HepG2 (cell line): ENCODE results near the gene ZMYND10. TPM values are rescaled to one million over a fixed set of nuclear protein-coding genes. Genes with fewer than 3 reads are reported as not detected.

ENCODE experiments used
- DDIT3 ChIP-seq: sonication (generic); formaldehyde crosslinking; IDR thresholded peaks from 2 replicates; pipeline ENCODE4 v1.4.0; 2020; ENCODE audit warnings: mild to moderate bottlenecking, missing genetic modification reagents
- DMAP1 ChIP-seq: IDR thresholded peaks from 2 replicates; pipeline ENCODE4 v1.6.1; 2016
- DNMT3B ChIP-seq: conservative IDR thresholded peaks from 2 replicates; pipeline ENCODE4 v1.6.1; 2016; ENCODE audit warnings: missing biosample characterization, control low read depth
- FOXM1 ChIP-seq: sonication (generic); formaldehyde crosslinking; IDR thresholded peaks from 2 replicates; pipeline ENCODE4 v1.5.0; 2020; ENCODE audit warnings: missing genetic modification reagents
- HOXA5 ChIP-seq: sonication (generic); formaldehyde crosslinking; IDR thresholded peaks from 2 replicates; pipeline ENCODE4 v1.4.0; 2020; ENCODE audit warnings: missing genetic modification reagents
- KLF15 ChIP-seq: sonication (generic); formaldehyde crosslinking; IDR thresholded peaks from 2 replicates; pipeline ENCODE4 v1.8.1; 2023; ENCODE audit warnings: borderline replicate concordance, mild to moderate bottlenecking, inconsistent platforms, missing genetic modification reagents, mixed read lengths
- NAIF1 ChIP-seq: sonication (generic); formaldehyde crosslinking; IDR thresholded peaks from 2 replicates; pipeline ENCODE4 v1.5.0; 2020; ENCODE audit warnings: mild to moderate bottlenecking, missing genetic modification reagents, borderline replicate concordance
- NPAS2 ChIP-seq: sonication (generic); formaldehyde crosslinking; IDR thresholded peaks from 2 replicates; pipeline ENCODE4 v1.8.0; 2022; ENCODE audit warnings: mild to moderate bottlenecking, missing genetic modification reagents, borderline replicate concordance
- SIN3A ChIP-seq: IDR thresholded peaks from 2 replicates; pipeline ENCODE4 v1.6.1; 2011; ENCODE audit warnings: low read depth, mild to moderate bottlenecking, control low read depth, low read length, borderline replicate concordance
- SNRNP70 ChIP-seq: fragments of 200-400 bp; formaldehyde crosslinking; IDR thresholded peaks from 2 replicates; pipeline ENCODE4 v1.6.1; 2017; ENCODE audit warnings: mild to moderate bottlenecking, low read depth, low read length, moderate library complexity
- TERF1 ChIP-seq: sonication (generic); formaldehyde crosslinking; IDR thresholded peaks from 2 replicates; pipeline ENCODE4 v1.8.0; 2022; ENCODE audit warnings: mild to moderate bottlenecking, missing genetic modification reagents, moderate library complexity
- THYN1 ChIP-seq: sonication (generic); formaldehyde crosslinking; IDR thresholded peaks from 2 replicates; pipeline ENCODE4 v1.8.1; 2023; ENCODE audit warnings: low read depth, mild to moderate bottlenecking, moderate library complexity, missing genetic modification reagents, borderline replicate concordance
- ZBTB49 ChIP-seq: sonication (generic); formaldehyde crosslinking; IDR thresholded peaks from 2 replicates; pipeline ENCODE4 v1.4.0; 2020; ENCODE audit warnings: missing genetic modification reagents, borderline replicate concordance
- ZFP82 ChIP-seq: sonication (generic); formaldehyde crosslinking; IDR thresholded peaks from 2 replicates; pipeline ENCODE4 v1.5.1; 2020; ENCODE audit warnings: mild to moderate bottlenecking, missing genetic modification reagents, borderline replicate concordance
- ZMYM4 ChIP-seq: sonication (generic); formaldehyde crosslinking; IDR thresholded peaks from 2 replicates; pipeline ENCODE4 v1.8.1; 2023; ENCODE audit warnings: mild to moderate bottlenecking, missing genetic modification reagents
- ZNF3 ChIP-seq: IDR thresholded peaks from 2 replicates; pipeline ENCODE4 v1.7.0; 2017; ENCODE audit warnings: inconsistent platforms
- ZNF430 ChIP-seq: sonication (generic); formaldehyde crosslinking; IDR thresholded peaks from 2 replicates; pipeline ENCODE4 v1.9.0; 2021; ENCODE audit warnings: mild to moderate bottlenecking, missing genetic modification reagents
- ZNF431 ChIP-seq: sonication (generic); formaldehyde crosslinking; IDR thresholded peaks from 2 replicates; pipeline ENCODE4 v1.9.0; 2022; ENCODE audit warnings: missing genetic modification reagents, low read depth, mild to moderate bottlenecking, borderline replicate concordance
- ZNF558 ChIP-seq: sonication (generic); formaldehyde crosslinking; IDR thresholded peaks from 2 replicates; pipeline ENCODE4 v1.9.0; 2022; ENCODE audit warnings: mild to moderate bottlenecking, missing genetic modification reagents, borderline replicate concordance
- ZNF567 ChIP-seq: sonication (generic); formaldehyde crosslinking; IDR thresholded peaks from 2 replicates; pipeline ENCODE4 v1.8.1; 2023; ENCODE audit warnings: mild to moderate bottlenecking, missing genetic modification reagents, borderline replicate concordance
- ZNF576 ChIP-seq: sonication (generic); formaldehyde crosslinking; IDR thresholded peaks from 2 replicates; pipeline ENCODE4 v1.4.0; 2020; ENCODE audit warnings: mild to moderate bottlenecking, missing genetic modification reagents
- polyA plus RNA-seq, 8 experiments: library from polyadenylated mRNA; depleted of rRNA in 3 of 8; stranded (reverse) in 7 of 8; unstranded in 1 of 8; fragments of >200 nt; fragmentation: Illumina TruSeq in 4 of 8; extraction: Trizol in 4 of 8; gene quantifications; 2 replicates each; pipeline versions ENCODE4 v1.2.1 to v1.2.3, GENCODE V29; 2011 to 2016; ENCODE audit warnings: low read depth in 4 of 8, missing spikeins in 1 of 8, mixed read lengths in 1 of 8; ENCODE audit not compliant: insufficient read depth in 1 of 8
- total RNA-seq, 5 experiments: library from RNA; depleted of rRNA; stranded (reverse); fragments of >200 nt; fragmentation: Illumina TruSeq; extraction: Trizol; gene quantifications; 2 replicates each; pipeline ENCODE4 v1.2.3, GENCODE V29; 2016; ENCODE audit warnings: low read depth in 1 of 5
- TF ChIP-seq, protein P1 (sequence below): sonication (generic); formaldehyde crosslinking; IDR thresholded peaks from 2 replicates; pipeline ENCODE4 v1.5.0; 2020; ENCODE audit warnings: mild to moderate bottlenecking, missing genetic modification reagents
- TF ChIP-seq, protein P2 (sequence below): sonication (generic); formaldehyde crosslinking; IDR thresholded peaks from 2 replicates; pipeline ENCODE4 v1.4.0; 2020; ENCODE audit warnings: missing genetic modification reagents

The ZMYND10 gene
- total and polyA plus RNA-seq, 2 of the 13 experiments (the other 11 are each of a cell fraction or from before 2014, with no cell fraction given) = 0.60 to 0.74 TPM

DNA sequence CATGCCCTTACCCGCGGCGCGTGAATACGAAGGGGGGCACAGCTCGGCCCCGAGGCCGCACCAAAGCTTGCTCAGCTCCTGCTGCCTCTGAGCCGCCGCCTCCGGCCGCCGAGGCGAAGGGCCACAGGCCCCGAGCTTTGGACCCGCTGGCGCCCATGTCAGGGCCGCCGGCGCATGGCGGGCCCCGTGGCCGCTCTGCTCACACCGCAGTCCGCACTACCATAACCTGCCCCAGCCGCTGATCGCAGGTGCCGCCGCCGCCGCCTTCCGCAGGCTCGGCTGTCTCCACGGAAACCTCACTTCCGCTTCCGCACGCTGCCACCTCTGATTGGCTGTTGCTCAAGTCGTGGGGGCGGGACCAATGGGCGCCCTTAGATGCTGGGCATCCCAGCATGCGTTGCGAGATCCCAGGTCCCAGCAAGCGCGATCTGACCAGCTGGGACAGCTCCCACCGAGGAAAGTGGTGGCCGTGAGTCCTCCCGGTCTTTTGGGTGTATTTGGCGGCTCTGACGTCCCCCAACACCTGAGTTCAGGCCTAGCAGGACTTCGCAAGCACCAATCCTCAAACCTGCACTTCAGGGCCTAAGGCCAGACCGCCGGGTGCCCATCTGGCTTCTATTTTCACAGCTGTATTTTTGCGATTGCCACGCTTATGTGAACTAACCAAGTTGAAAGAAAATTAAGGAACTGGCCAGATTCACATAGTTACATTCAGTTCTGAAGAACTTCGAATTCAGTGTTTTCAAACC is 17.4 kb downstream of the ZMYND10 start, which contains the start of gene TUSC2 (continued):
- TF ChIP-seq ZBTB49 (CRISPR knock-in tag) = no peak
- TF ChIP-seq NAIF1 = no peak
- TF ChIP-seq, protein P1, sequence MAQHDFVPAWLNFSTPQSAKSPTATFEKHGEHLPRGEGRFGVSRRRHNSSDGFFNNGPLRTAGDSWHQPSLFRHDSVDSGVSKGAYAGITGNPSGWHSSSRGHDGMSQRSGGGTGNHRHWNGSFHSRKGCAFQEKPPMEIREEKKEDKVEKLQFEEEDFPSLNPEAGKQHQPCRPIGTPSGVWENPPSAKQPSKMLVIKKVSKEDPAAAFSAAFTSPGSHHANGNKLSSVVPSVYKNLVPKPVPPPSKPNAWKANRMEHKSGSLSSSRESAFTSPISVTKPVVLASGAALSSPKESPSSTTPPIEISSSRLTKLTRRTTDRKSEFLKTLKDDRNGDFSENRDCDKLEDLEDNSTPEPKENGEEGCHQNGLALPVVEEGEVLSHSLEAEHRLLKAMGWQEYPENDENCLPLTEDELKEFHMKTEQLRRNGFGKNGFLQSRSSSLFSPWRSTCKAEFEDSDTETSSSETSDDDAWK (CRISPR knock-in tag) = no peak
- no peak for TF ChIP-seq DDIT3 (CRISPR knock-in tag)
- no peak for TF ChIP-seq ZNF576 (CRISPR knock-in tag)
- peak; percentile 33; the same call in 1 of the 2 replicates for TF ChIP-seq ZMYM4 (CRISPR knock-in tag)
- no peak for TF ChIP-seq THYN1 (CRISPR knock-in tag)
- TF ChIP-seq HOXA5 (CRISPR knock-in tag) = peak; percentile 47; the same call in 1 of the 2 replicates
- TF ChIP-seq ZNF3 (CRISPR knock-in tag) = no peak
- TF ChIP-seq, protein P2, sequence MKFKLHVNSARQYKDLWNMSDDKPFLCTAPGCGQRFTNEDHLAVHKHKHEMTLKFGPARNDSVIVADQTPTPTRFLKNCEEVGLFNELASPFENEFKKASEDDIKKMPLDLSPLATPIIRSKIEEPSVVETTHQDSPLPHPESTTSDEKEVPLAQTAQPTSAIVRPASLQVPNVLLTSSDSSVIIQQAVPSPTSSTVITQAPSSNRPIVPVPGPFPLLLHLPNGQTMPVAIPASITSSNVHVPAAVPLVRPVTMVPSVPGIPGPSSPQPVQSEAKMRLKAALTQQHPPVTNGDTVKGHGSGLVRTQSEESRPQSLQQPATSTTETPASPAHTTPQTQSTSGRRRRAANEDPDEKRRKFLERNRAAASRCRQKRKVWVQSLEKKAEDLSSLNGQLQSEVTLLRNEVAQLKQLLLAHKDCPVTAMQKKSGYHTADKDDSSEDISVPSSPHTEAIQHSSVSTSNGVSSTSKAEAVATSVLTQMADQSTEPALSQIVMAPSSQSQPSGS (CRISPR knock-in tag) = peak; percentile 39; the same call in 1 of the 2 replicates
- TF ChIP-seq KLF15 = no peak
- no peak for TF ChIP-seq FOXM1 (CRISPR knock-in tag)
- TF ChIP-seq ZNF558 (CRISPR knock-in tag) = no peak
- no peak for TF ChIP-seq DNMT3B
- peak; percentile 52 for TF ChIP-seq DMAP1 (CRISPR knock-in tag)
- TF ChIP-seq ZNF430 (CRISPR knock-in tag) = no peak
- TF ChIP-seq TERF1 (CRISPR knock-in tag) = no peak
- no peak for TF ChIP-seq NPAS2
- TF ChIP-seq SNRNP70 = no peak
- TF ChIP-seq ZFP82 (CRISPR knock-in tag) = no peak
- no peak for TF ChIP-seq ZNF567 (CRISPR knock-in tag)
- TF ChIP-seq ZNF431 (CRISPR knock-in tag) = no peak; the same call in 1 of the 2 replicates
- TF ChIP-seq SIN3A = peak; percentile 65; the same call in 1 of the 2 replicates
